ENCODE results near the gene GAB3.
"Not testable (repeated sequence)": the region's sequence is repeated elsewhere in the genome, so short reads cannot be mapped to it uniquely, and the experiment has no call there.

Gene GAB3

DNA sequence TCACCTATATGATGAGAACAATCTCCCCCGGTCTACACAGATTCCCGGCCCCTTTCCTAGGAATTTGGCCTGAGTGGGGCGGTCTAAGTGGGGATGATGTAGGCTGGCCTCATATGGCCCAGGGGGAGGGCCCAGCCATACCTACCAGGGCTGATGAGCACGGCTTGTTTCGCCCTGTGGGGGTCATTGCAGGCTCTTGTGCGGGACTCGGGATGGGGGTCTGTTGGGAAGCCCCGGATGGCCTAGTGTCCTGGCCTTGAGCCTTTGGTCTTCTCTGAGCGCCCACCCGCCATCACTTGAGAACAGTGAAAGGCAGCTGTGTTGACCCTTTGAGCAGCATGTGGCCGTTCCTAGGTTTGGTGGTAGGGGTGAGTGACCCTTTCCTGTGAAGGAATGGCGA is 92.7 kb downstream of the GAB3 start:
- no peak overlapping the region for H3K4me3 ChIP-seq (ENCODE audit: low read depth, low read length)

DNA sequence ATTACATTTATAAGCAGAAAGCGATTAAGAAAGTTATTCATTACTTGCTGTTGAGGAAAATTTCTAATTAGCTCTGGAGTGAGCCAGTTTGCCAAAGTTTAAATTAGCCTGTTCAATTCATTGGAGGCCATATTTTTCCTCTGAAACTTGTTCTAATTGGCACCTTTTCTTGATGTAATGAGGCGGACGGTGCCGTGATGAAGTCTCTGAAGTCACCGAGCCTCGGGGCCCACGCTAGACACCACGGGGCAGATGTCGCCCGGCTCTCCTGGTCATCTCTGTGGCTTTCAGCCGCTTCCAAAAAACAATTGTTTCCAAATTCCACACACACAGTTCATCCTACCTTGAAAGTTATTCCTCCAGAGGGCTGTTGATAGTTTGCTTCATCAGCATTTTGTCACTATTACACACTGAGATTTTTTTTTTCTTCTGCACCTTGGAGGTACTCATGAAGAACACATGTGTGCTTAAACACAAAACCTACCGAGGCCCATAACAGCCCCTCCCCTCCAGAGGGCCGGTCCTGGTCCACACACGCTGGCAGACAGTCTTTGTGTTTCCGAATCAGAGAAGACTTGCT is 93.6 kb downstream of the GAB3 start:
- no peak overlapping the region for H3K4me3 ChIP-seq (ENCODE audit: low read depth, low read length)

- H3K4me3 ChIP-seq (ENCODE audit: low read depth, low read length) = no peak overlapping the region
These were observed 95.1 kb downstream of the GAB3 start for GRCh38 chrX:154655786-154656185.

DNA sequence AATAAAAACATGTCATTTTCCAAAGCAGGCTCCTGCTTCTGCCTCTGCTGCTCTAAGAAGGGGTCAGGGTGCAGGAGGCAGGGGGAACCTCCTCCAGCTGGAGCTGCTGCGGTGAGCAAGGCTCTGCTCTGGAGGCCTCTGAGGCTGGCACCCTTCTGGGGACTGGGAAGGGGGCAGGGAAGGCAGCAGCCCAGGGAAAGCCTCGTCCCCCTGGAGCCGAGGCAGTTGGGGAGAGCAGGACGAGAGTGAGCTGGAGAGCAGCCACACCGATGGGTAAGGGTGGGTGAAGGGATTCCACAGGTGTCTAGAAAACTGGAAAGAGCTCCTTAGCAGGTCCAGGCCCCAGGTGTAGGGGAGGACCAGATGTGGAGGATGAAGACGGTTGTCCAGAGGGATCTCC is 95.5 kb downstream of the GAB3 start:
- no peak overlapping the region for H3K4me3 ChIP-seq (ENCODE audit: low read depth, low read length)

GRCh38 chrX:154654925-154655324 is 96.0 kb downstream of the GAB3 start:
- no peak overlapping the region for H3K4me3 ChIP-seq (ENCODE audit: low read depth, low read length)

DNA sequence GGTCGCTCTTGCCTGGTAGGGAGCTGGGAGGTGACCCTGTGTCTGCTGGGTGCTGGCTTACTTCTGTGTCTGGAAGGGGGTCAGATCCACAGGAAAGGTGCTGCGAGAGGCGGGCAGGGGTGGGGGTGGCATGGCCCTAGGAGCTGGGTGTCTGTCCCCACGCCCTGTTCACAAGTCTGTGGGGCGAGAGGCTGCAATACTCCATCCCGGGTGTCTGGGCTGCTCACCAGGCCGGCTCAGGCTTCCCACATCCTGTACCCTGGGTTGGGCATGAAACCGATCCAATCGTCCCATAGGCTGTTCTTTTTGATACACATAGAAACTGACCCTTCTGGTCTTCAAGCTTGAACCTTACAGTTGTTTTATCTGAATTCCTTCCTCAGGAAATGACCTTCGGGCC is 96.5 kb downstream of the GAB3 start:
- no peak overlapping the region for H3K4me3 ChIP-seq (ENCODE audit: low read depth, low read length)

DNA sequence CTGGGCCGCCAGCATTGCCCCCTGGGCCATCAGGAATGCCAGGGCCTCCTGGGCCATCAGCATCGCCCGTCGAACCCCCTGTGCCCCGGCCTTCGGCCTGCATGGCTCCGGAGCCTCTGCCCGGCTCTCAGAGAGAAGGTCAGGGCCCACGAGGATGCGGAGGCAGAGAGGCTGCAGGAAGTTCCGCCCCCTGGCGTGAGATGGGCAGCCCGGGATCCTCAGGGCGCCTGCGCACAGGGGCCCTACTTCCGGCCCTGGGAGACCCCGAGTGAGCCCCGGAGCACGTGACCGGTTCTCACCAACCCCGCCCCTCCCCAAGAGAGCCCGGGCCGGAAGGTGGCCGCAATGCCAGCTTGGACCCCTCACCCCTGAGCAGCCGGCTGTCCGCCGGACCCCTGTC is 97.5 kb downstream of the GAB3 start, which contains the start of gene CTAG2:
TSS of gene CTAG2 (minus strand) at position 167 of the 400 bp plus-strand sequence. CDS start at position 103, 64 bp downstream.
- not testable (repeated sequence) for H3K4me3 ChIP-seq (ENCODE audit: low read depth, low read length)

DNA sequence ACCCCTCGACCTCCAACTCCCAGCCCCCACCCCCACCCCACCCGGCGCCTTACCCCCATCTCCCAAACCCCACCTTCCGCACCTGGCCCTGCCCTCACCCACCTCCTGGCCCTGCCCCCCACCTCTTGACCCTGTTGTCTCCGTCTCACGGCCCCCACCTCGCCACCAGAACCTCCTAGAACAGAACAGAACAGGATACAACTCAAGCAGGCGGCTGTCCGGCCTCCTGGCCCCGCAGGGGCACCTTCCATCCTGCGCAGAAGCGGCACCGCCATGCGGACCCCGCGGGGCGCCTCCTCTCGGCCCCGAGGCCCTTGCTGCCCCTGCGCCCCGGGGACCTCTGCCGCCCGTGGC is 97.9 kb downstream of the GAB3 start:
- no peak overlapping the region for H3K4me3 ChIP-seq (ENCODE audit: low read depth, low read length)

GRCh38 chrX:154652311-154653047 is 98.4 kb downstream of the GAB3 start:
- no peak overlapping the region for H3K4me3 ChIP-seq (ENCODE audit: low read depth, low read length)

- H3K4me3 ChIP-seq (ENCODE audit: low read depth, low read length) = no peak overlapping the region
These were observed 100.7 kb downstream of the GAB3 start for GRCh38 chrX:154650221-154650510.

- H3K4me3 ChIP-seq (ENCODE audit: low read depth, low read length) = no peak overlapping the region
These were observed 101.2 kb downstream of the GAB3 start for GRCh38 chrX:154649503-154650220.

DNA sequence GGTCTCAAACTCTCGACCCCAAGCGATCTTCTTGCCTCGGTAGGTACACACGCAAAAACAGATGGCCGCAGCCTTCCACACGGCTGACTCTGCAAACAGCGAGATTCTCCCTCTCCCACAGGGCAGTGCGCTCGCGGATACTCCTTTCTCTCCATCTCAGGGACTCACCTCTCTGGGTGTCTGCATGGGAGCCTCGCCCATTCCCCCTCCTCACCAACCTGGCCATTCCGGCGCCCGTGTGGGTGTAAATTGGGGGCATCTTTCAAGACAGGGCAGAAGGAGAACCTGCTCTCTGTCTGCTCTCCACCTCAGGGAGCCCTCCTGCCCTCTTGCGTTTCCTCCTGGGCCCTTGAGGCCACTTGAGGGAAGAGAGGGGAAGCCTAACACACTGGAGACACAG is 101.9 kb downstream of the GAB3 start:
- no peak overlapping the region for H3K4me3 ChIP-seq (ENCODE audit: low read depth, low read length)

- not testable (repeated sequence) for H3K4me3 ChIP-seq (ENCODE audit: low read depth, low read length)
These were observed 105.0 kb downstream of the GAB3 start for GRCh38 chrX:154645745-154646378.

GRCh38 chrX:154643708-154644107 is 107.2 kb downstream of the GAB3 start:
- not testable (repeated sequence) for H3K4me3 ChIP-seq (ENCODE audit: low read depth, low read length)

DNA sequence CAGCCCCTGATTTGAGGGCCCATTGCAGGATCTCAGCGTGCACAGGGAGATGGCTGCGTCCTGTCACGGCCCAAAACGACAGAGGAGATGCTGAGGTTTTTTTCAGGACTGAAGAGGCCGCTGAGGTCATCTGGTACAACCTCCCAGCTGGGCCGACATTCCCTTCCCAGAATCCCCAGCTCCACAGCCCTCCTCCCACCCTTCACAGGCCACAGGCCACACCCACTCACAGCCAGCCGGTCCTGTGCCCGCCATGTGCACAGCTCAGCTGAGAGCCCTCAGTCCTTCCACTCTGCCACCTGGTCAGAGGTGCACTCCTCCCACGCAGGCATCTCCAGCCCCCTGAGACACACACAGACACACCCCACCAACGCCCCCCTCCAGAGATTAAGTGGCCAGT is 109.1 kb downstream of the GAB3 start:
- not testable (repeated sequence) for H3K4me3 ChIP-seq (ENCODE audit: low read depth, low read length)

- not testable (repeated sequence) for H3K4me3 ChIP-seq (ENCODE audit: low read depth, low read length)
These were observed 117.2 kb downstream of the GAB3 start for GRCh38 chrX:154633661-154634060.

GRCh38 chrX:154630949-154631348 is 119.9 kb downstream of the GAB3 start:
- H3K4me3 ChIP-seq (ENCODE audit: low read depth, low read length) = not testable (repeated sequence)

DNA sequence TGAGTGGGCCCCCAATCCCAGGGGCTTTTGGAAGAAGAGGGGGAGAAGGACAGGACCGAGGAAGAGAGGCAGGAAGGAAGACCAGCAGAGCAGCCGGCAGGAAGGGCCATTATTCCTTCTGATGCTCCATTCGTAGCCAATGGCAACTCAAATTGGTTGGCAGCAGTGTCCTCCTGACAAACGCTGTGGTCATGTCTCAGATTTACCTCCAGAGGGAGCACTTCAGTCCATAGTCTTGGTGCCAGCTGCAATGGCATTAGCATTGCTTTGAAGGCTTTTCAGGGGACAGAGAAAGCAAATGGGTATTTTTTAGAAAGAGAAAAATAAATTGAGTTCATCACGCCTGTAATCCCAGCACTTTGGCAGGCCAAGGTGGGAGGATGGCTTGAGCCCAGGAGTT is 121.9 kb downstream of the GAB3 start:
- H3K4me3 ChIP-seq (ENCODE audit: low read depth, low read length) = not testable (repeated sequence)

All from iPS-11a (cell line).